Measurements from ENCODE around the gene SLC1A2. TPM values are rescaled to one million over a fixed set of nuclear protein-coding genes. Genes with fewer than 3 reads are reported as not detected.
A peak's percentile ranks its signal among the peaks of the same experiment; 100 is the strongest.

SLC1A2 gene
- not detected in 2 replicates for total RNA-seq (2014; rRNA removed; shearing (Covaris generic))

- DNase-seq (ENCODE audit: low spot score): no peak
Observed at GRCh38 chr11:35419184-35419829, at the start of gene SLC1A2. Gene SLC1A2, minus strand, starts transcription at chr11:35419558. Its CDS starts 592 bp downstream, at chr11:35418966.

- no peak for DNase-seq (ENCODE audit: low spot score)
Observed at GRCh38 chr11:35466058-35466457, 46.7 kb upstream of the SLC1A2 start.

GRCh38 chr11:35464308-35464707, 45.0 kb upstream of the SLC1A2 start:
- DNase-seq (ENCODE audit: low spot score): peak; percentile 23

GRCh38 chr11:35463331-35463751, 44.0 kb upstream of the SLC1A2 start:
- DNase-seq (ENCODE audit: low spot score): no peak

GRCh38 chr11:35461917-35462538, 42.7 kb upstream of the SLC1A2 start:
- DNase-seq (ENCODE audit: low spot score): no peak

- no peak for DNase-seq (ENCODE audit: low spot score)
Observed at GRCh38 chr11:35459489-35459888, 40.1 kb upstream of the SLC1A2 start.

GRCh38 chr11:35458846-35459245, 39.5 kb upstream of the SLC1A2 start:
- no peak for DNase-seq (ENCODE audit: low spot score)

- no peak for DNase-seq (ENCODE audit: low spot score)
Observed at GRCh38 chr11:35454362-35454761, 35.0 kb upstream of the SLC1A2 start.

- DNase-seq (ENCODE audit: low spot score): no peak
Observed at GRCh38 chr11:35436581-35437250, 17.4 kb upstream of the SLC1A2 start.

GRCh38 chr11:35433588-35433987, 14.2 kb upstream of the SLC1A2 start:
- DNase-seq (ENCODE audit: low spot score): no peak

- DNase-seq (ENCODE audit: low spot score): no peak
Observed at GRCh38 chr11:35432464-35432863, 13.1 kb upstream of the SLC1A2 start.

- no peak for DNase-seq (ENCODE audit: low spot score)
Observed at GRCh38 chr11:35427071-35427470, 7.7 kb upstream of the SLC1A2 start.

- no peak for DNase-seq (ENCODE audit: low spot score)
Observed at GRCh38 chr11:35426351-35426750, 7.0 kb upstream of the SLC1A2 start.

GRCh38 chr11:35425603-35426212, 6.3 kb upstream of the SLC1A2 start:
- DNase-seq (ENCODE audit: low spot score): no peak

GRCh38 chr11:35424157-35424940, 5.0 kb upstream of the SLC1A2 start:
- DNase-seq (ENCODE audit: low spot score): no peak

- DNase-seq (ENCODE audit: low spot score): no peak
Observed at GRCh38 chr11:35420371-35420770, 1.0 kb upstream of the SLC1A2 start.

GRCh38 chr11:35419830-35420333, 524 bp upstream of the SLC1A2 start:
- no peak for DNase-seq (ENCODE audit: low spot score)

GRCh38 chr11:35418282-35419183, 825 bp downstream of the SLC1A2 start:
- DNase-seq (ENCODE audit: low spot score): no peak

- no peak for DNase-seq (ENCODE audit: low spot score)
Observed at GRCh38 chr11:35415487-35415886, 3.9 kb downstream of the SLC1A2 start.

- DNase-seq (ENCODE audit: low spot score): no peak
Observed at GRCh38 chr11:35414776-35415175, 4.6 kb downstream of the SLC1A2 start.
